ENCODE measurements around the gene IER3. TPM values are rescaled to one million over a fixed set of nuclear protein-coding genes. Genes with fewer than 3 reads are reported as not detected.

The IER3 gene
- total RNA-seq, 4 donors from 2014 or later: 0.24 to 2.0 (median 1.4) TPM

- H3K4me3 ChIP-seq: no peak overlapping the region
- no peak for ATAC-seq
- intact Hi-C loops (cut with DNase I; ENCODE audit: low total_unique reads): no loop called here
- H3K4me1 ChIP-seq: peaks cover 5 to 6% of the 10 kb centered on the region in 2 donors
- no peak overlapping the region for H3K27ac ChIP-seq
- no peaks in the 10 kb centered on the region for H3K27me3 ChIP-seq
- no peaks in the 10 kb centered on the region for H3K9me3 ChIP-seq
- in situ Hi-C loops (cut with MboI; ENCODE audit: low sequenced_read_pairs in 4 of 4): no loop called here
- no peaks in the 10 kb centered on the region for H3K36me3 ChIP-seq
- no peak for DNase-seq
- TF ChIP-seq, protein P1, sequence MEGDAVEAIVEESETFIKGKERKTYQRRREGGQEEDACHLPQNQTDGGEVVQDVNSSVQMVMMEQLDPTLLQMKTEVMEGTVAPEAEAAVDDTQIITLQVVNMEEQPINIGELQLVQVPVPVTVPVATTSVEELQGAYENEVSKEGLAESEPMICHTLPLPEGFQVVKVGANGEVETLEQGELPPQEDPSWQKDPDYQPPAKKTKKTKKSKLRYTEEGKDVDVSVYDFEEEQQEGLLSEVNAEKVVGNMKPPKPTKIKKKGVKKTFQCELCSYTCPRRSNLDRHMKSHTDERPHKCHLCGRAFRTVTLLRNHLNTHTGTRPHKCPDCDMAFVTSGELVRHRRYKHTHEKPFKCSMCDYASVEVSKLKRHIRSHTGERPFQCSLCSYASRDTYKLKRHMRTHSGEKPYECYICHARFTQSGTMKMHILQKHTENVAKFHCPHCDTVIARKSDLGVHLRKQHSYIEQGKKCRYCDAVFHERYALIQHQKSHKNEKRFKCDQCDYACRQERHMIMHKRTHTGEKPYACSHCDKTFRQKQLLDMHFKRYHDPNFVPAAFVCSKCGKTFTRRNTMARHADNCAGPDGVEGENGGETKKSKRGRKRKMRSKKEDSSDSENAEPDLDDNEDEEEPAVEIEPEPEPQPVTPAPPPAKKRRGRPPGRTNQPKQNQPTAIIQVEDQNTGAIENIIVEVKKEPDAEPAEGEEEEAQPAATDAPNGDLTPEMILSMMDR (IDR thresholded peaks at IDR 0.05 in 4 of 5, conservative IDR thresholded peaks at IDR 0.05 in 1 of 5): no peak
- no peak for TF ChIP-seq POLR2A (IDR thresholded peaks at IDR 0.05)
Measured at GRCh38 chr6:30770592-30770991, 26.2 kb upstream of the IER3 start.

DNA sequence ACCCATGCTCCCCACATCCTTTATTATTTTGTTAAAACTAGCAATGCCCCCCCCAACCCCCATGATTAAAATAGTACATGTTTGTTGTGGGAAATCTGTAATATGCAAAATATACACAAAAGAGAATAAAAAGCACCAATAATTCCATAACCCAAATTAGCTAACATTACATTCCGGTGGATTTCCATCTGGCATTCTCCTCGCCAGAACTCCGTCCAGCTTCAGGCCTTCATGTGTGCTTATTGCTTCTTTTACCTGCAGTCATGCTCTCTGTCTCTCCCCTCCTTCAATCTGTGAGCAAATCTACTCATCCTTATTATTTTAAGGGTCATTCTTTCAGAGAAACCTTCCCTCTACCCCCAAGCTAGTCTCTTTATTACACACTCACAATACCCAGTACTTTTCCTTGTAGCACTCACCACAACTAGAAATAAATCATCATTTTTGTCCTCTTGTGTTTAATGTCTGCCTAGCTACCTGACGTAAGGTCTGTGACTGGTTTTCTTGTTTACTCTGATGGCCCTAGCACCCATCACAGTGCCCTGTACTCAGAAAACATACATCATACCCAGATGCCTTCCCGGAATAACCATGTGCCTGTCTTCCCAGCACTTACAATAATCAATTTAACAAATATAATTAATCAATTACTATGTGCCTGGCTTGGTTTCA, 25.6 kb upstream of the IER3 start:
- no peaks in the 10 kb centered on the region for H3K36me3 ChIP-seq
- no peak overlapping the region for H3K27ac ChIP-seq
- ATAC-seq (no peak), DNase-seq (no peak)
- intact Hi-C loops (cut with DNase I; ENCODE audit: low total_unique reads): no loop called here
- no peak overlapping the region for H3K4me3 ChIP-seq
- in situ Hi-C loops (cut with MboI; ENCODE audit: low sequenced_read_pairs in 4 of 4): no loop called here
- H3K4me1 ChIP-seq: peaks cover 5 to 6% of the 10 kb centered on the region in 2 donors
- H3K27me3 ChIP-seq: no peaks in the 10 kb centered on the region
- H3K9me3 ChIP-seq: no peaks in the 10 kb centered on the region
- no peak for TF ChIP-seq POLR2A (IDR thresholded peaks at IDR 0.05)
- TF ChIP-seq, protein P1 (IDR thresholded peaks at IDR 0.05 in 4 of 5, conservative IDR thresholded peaks at IDR 0.05 in 1 of 5): no peak

GRCh38 chr6:30769088-30769852, 24.9 kb upstream of the IER3 start:
- no peaks in the 10 kb centered on the region for H3K27me3 ChIP-seq
- no peaks in the 10 kb centered on the region for H3K9me3 ChIP-seq
- intact Hi-C loops (cut with DNase I; ENCODE audit: low total_unique reads): no loop called here
- in situ Hi-C loops (cut with MboI; ENCODE audit: low sequenced_read_pairs in 4 of 4): no loop called here
- H3K4me3 ChIP-seq: no peak overlapping the region
- ATAC-seq (peak in 1 of 2 donors; percentile 56), DNase-seq (no peak)
- H3K4me1 ChIP-seq: peaks cover 0 to 5% of the 10 kb centered on the region in 2 donors
- no peak for TF ChIP-seq POLR2A (IDR thresholded peaks at IDR 0.05)
- TF ChIP-seq, protein P1 (IDR thresholded peaks at IDR 0.05 in 4 of 5, conservative IDR thresholded peaks at IDR 0.05 in 1 of 5): no peak
- H3K27ac ChIP-seq: no peak overlapping the region
- no peaks in the 10 kb centered on the region for H3K36me3 ChIP-seq

GRCh38 chr6:30768634-30769087, 24.3 kb upstream of the IER3 start:
- H3K9me3 ChIP-seq: no peaks in the 10 kb centered on the region
- no peak overlapping the region for H3K4me3 ChIP-seq
- H3K27me3 ChIP-seq: no peaks in the 10 kb centered on the region
- TF ChIP-seq, protein P1 (IDR thresholded peaks at IDR 0.05 in 4 of 5, conservative IDR thresholded peaks at IDR 0.05 in 1 of 5): no peak
- TF ChIP-seq POLR2A (IDR thresholded peaks at IDR 0.05): no peak
- H3K36me3 ChIP-seq: no peaks in the 10 kb centered on the region
- in situ Hi-C loops (cut with MboI; ENCODE audit: low sequenced_read_pairs in 4 of 4): no loop called here
- DNase-seq (no peak), ATAC-seq (no peak)
- H3K4me1 ChIP-seq: peaks cover 0 to 9% of the 10 kb centered on the region in 2 donors
- no peak overlapping the region for H3K27ac ChIP-seq
- intact Hi-C loops (cut with DNase I; ENCODE audit: low total_unique reads): no loop called here

Measured in gastrocnemius medialis (tissue), 4 donors.